Left lobe of liver (tissue), 2 donors: ENCODE measurements around the gene SPOCK3. TPM values are rescaled to one million over a fixed set of nuclear protein-coding genes. Genes with fewer than 3 reads are reported as not detected.
"Not testable (repeated sequence)": the region's sequence is repeated elsewhere in the genome, so short reads cannot be mapped to it uniquely, and the experiment has no call there.

Experiments used
- ATAC-seq: fragments of 200-7000 bp; cut with Tn5 transposase; one replicate; pipeline ENCODE4 v1.9.1; 2020; ENCODE audit warnings: mild to moderate bottlenecking, moderate library complexity
- DNase-seq: peaks from one replicate; pipeline ENCODE4 v3.0.0-alpha.2; 2020; ENCODE audit warnings: low spot score
- total RNA-seq: library from RNA; stranded (reverse); gene quantifications from one replicate; pipeline ENCODE4 v1.2.1, GENCODE V29; 2021
- donor health status: DM: no; HTN: no; CAD: no; lungs with moderate emphysema.
- donor health status: DM: no; HTN: yes; CAD: no.

The SPOCK3 gene
- total RNA-seq, 1 donor from 2014 or later = not detected

GRCh38 chr4:166972071-166972470 is 262.2 kb downstream of the SPOCK3 start:
- DNase-seq = no peak

GRCh38 chr4:166968219-166968618 is 266.1 kb downstream of the SPOCK3 start:
- DNase-seq, ATAC-seq: not testable (repeated sequence)

More at GRCh38 chr4:166972071-166972470, 262.2 kb downstream of the SPOCK3 start:
- no peak for ATAC-seq

- DNase-seq (no peak), ATAC-seq (no peak)
These were observed 268.7 kb downstream of the SPOCK3 start for GRCh38 chr4:166965562-166965961.

- no peak for ATAC-seq
- no peak for DNase-seq
These were observed 276.8 kb downstream of the SPOCK3 start for GRCh38 chr4:166957451-166957850.

- DNase-seq = no peak
These were observed 277.8 kb downstream of the SPOCK3 start for GRCh38 chr4:166956484-166956883.

GRCh38 chr4:166941629-166942028 is 292.7 kb downstream of the SPOCK3 start:
- ATAC-seq = no peak
- DNase-seq = no peak

More at GRCh38 chr4:166956484-166956883, 277.8 kb downstream of the SPOCK3 start:
- ATAC-seq = no peak

GRCh38 chr4:166930464-166930863 is 303.8 kb downstream of the SPOCK3 start:
- no peak for ATAC-seq

GRCh38 chr4:166924424-166924823 is 309.9 kb downstream of the SPOCK3 start:
- ATAC-seq (no peak), DNase-seq (no peak)

More at GRCh38 chr4:166930464-166930863, 303.8 kb downstream of the SPOCK3 start:
- DNase-seq = no peak

- ATAC-seq (no peak), DNase-seq (no peak)
These were observed 320.4 kb downstream of the SPOCK3 start for GRCh38 chr4:166913926-166914325.

- ATAC-seq (no peak), DNase-seq (no peak)
These were observed 330.9 kb downstream of the SPOCK3 start for GRCh38 chr4:166903408-166903807.

GRCh38 chr4:166902941-166903340 is 331.4 kb downstream of the SPOCK3 start:
- no peak for DNase-seq

GRCh38 chr4:166896254-166896653 is 338.0 kb downstream of the SPOCK3 start:
- DNase-seq (no peak), ATAC-seq (no peak)

More at GRCh38 chr4:166902941-166903340, 331.4 kb downstream of the SPOCK3 start:
- no peak for ATAC-seq

GRCh38 chr4:166895771-166896170 is 338.5 kb downstream of the SPOCK3 start:
- ATAC-seq (no peak), DNase-seq (no peak)

GRCh38 chr4:166887457-166887856 is 346.8 kb downstream of the SPOCK3 start:
- DNase-seq = no peak
- no peak for ATAC-seq

GRCh38 chr4:166886718-166887117 is 347.6 kb downstream of the SPOCK3 start:
- no peak for DNase-seq
- ATAC-seq = no peak

- DNase-seq (no peak), ATAC-seq (no peak)
These were observed 352.1 kb downstream of the SPOCK3 start for GRCh38 chr4:166882221-166882620.

GRCh38 chr4:166875821-166876220 is 358.5 kb downstream of the SPOCK3 start:
- no peak for DNase-seq
- ATAC-seq = no peak

GRCh38 chr4:166862032-166862431 is 372.3 kb downstream of the SPOCK3 start:
- no peak for ATAC-seq

GRCh38 chr4:166850398-166850797 is 383.9 kb downstream of the SPOCK3 start:
- not testable (repeated sequence) for DNase-seq, ATAC-seq

More at GRCh38 chr4:166862032-166862431, 372.3 kb downstream of the SPOCK3 start:
- DNase-seq = no peak

GRCh38 chr4:166846939-166847338 is 387.4 kb downstream of the SPOCK3 start:
- no peak for DNase-seq
- no peak for ATAC-seq

GRCh38 chr4:166842795-166843261 is 391.5 kb downstream of the SPOCK3 start:
- DNase-seq (no peak), ATAC-seq (no peak)

- ATAC-seq = no peak
- no peak for DNase-seq
These were observed 394.6 kb downstream of the SPOCK3 start for GRCh38 chr4:166839615-166840251.
